NCI-H2227 (cell line): Measurements from ENCODE around the gene PDE3A.

Source experiments
- DNase-seq: peaks from one replicate; lab custom pipeline; 2025; ENCODE audit not compliant: unreplicated experiment; lab: John Stamatoyannopoulos, UW

The PDE3A gene

GRCh38 chr12:20681334-20681733 lies 313.0 kb downstream of the PDE3A start:
- DNase-seq: no peak

GRCh38 chr12:20695232-20695631 lies 326.9 kb downstream of the PDE3A start, which contains the start of gene SLCO1C1:
TSS of gene SLCO1C1 (plus strand) at chr12:20695332. CDS start at chr12:20699577, 4,245 bp downstream.
- no peak for DNase-seq

- DNase-seq: no peak
Observed at GRCh38 chr12:20696181-20696905, 328.0 kb downstream of the PDE3A start.

- no peak for DNase-seq
Observed at GRCh38 chr12:20701106-20701505, 332.8 kb downstream of the PDE3A start.

GRCh38 chr12:20704860-20705259 lies 336.5 kb downstream of the PDE3A start:
- no peak for DNase-seq

GRCh38 chr12:20711846-20712245 lies 343.5 kb downstream of the PDE3A start:
- DNase-seq: no peak

GRCh38 chr12:20716037-20716436 lies 347.7 kb downstream of the PDE3A start:
- DNase-seq: no peak

- no peak for DNase-seq
Observed at GRCh38 chr12:20716985-20717384, 348.6 kb downstream of the PDE3A start.

GRCh38 chr12:20718294-20718693 lies 350.0 kb downstream of the PDE3A start:
- DNase-seq: no peak

- no peak for DNase-seq
Observed at GRCh38 chr12:20722142-20722541, 353.8 kb downstream of the PDE3A start.

GRCh38 chr12:20731274-20731673 lies 362.9 kb downstream of the PDE3A start:
- DNase-seq: no peak
